COLO668 (cell line): ENCODE measurements around the gene RFTN1.
A peak's percentile ranks its signal among the peaks of the same experiment; 100 is the strongest.

Experiments used
- DNase-seq: peaks from one replicate; lab custom pipeline; 2025; ENCODE audit not compliant: unreplicated experiment; lab: John Stamatoyannopoulos, UW

The RFTN1 gene

DNA sequence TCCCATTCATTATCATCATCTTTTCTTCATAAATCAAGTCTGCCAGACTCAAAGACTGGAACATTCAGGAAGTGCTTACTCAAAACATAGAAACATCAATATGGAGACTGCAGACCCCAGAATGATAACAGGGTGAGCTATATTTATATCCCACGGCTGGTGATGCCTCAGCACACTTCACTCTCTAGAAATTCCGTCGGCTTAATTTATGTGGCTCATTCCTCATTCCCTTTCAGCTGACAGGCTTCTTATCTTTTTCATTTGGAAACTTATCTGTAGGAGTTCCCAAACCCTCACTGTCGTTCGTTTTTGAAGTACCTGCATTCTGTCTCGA is 45.5 kb downstream of the RFTN1 start:
- DNase-seq = no peak

DNA sequence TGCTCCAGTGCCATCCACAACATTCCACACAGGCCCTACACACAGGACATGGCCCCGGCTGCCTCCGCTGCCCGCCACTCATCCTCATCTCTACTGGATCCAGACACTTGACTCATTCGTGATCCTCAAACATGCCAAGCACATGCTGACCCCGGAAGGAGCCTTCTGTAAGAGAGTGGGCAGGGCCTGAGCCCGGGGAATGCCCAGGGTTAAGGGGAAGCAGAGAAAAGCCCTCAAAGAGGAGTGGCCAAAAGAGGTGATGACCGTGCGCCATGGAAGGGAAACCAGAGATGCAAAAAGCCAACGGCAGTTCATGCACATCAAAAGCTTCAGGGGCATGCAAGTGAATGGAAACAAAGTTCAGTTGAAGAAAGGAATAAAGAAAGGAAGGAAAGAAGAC is 46.1 kb downstream of the RFTN1 start:
- no peak for DNase-seq

DNA sequence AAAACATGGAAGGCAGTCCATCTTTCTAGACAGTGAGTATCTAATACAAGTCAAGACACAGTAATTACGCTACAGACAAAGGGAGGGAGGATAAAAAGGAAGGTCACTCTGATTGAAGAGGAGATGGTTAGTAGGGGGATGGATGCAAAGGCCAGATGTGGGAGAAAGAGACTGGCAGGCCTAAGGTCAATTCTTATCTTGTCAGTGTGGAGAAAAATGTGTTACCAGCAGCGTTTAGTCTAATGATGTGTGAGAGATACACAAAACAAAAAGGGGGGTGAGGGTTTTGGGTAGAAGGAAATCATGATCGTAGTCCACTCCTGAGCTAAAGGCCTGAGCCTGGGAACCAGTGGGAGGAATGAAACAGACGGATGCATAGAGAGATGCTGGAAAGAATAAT is 46.7 kb downstream of the RFTN1 start:
- no peak for DNase-seq

DNA sequence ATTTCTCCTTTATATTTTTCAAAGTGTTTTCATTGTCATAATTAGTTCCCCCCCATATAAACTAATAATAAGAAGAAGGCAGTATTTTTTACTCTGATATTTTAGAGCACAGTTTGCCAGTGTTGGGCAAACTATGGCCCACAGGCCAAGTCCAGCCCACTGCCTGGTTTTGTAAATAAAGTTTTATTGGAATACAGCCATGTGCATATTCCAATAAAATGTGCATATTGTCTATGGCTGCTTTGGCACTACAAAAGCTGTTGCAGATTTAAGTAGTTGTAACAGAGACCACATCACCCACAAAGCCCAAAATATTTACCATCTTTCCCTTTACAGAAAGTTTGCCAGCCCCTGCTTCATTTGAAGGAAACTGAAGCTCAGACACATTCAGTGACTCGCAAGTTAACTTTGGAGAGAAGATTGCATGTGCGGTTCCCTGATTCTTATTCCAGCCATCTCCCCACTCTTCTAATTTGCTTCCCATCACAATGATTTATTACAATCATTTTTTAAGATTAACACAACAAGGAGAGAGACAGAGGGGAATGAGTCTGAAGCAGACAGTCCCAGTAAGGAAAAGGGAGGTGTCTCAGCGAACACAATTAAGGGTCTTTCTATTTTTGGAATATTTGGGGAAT is 48.9 kb downstream of the RFTN1 start:
- DNase-seq = no peak

DNA sequence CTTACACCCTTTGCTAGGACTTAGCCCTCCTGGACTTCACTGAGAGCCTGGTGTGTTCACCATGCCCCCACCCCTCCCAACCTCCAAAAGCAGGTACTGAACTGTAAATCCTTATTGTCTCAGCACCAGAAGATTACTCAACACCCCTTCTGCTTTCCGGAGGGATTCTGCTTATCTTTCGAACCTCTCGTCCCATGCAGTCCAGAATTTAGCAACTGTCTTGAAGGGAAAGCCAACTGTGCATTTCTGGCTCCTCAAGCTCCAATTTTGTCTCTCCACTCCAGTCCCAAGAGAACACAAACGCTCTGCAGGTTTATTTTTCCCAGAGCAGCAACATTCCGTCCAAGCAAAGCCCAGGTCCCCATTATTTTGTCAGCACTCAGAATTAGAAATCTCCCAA is 49.6 kb downstream of the RFTN1 start:
- DNase-seq = no peak

DNA sequence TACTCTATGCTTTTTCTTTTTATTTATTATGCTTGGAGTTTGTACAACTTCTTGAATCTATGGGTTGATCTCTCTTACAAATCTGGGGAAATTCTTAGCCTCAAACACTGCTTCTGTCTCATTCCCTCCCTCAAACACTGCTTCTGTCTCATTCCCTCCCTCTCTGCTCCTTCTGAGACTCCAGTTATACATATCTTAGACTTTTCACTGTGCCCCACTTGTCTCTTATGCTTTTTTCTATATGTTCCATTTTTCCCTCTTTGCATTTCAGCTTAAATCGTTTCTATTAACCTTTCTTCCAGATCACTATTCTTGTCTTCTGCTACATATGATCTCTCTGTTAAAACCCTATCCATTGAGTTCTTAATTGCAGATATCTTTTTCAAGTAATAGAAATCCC is 50.4 kb downstream of the RFTN1 start:
- no peak for DNase-seq

DNA sequence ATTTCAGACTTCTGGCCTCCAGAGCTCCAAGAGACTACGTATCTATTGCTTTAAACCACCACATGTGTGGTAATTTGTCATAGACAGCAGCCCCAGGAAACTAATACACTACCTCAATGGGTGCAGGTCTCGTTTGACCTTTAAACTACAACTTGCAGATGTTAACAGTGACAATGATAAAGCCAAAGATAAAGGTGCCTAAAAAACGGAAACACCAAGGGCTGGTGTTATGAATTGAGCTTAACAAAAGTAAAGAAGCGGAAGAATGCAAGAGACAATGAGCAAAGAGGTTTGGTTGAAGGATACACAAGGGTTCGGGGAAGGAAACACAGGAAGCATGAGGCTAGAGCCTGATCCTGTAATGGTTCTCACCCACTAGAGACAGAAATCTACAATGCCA is 50.8 kb downstream of the RFTN1 start:
- DNase-seq = no peak

DNA sequence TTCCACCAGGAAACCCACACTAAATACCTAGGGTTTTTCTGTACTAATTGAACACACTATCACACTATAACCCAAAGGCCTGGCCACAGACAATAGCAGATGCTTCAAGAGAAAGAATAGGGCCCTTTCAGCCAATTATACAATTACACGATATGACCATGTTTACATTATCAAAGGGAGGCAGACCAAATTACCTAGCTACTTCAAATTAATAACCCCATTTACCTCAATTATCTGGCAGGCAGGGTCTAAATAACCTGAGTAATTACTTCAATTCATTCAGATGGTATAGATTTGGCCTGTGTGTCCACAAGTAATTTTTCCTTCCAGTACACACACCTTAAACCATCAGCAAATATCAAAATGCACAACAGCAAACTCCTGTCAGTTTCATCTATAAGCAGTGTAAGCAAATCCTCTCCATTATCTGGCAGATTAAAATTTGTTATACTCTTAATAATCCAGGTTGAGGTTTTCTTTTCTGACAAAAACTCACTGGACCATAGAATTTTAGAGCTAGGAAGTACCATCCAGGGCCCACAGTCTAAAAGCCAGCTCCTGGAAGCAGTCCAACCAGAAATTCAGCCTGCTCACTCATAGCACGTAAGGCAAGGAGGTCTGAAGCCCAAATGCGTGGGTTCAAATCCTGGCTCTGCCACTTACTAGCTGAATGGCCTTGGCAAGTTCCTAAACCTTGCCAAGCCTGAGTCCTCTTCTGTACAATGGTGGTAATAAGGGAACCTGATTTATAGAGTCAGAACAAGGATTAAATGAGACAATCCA is 51.8 kb downstream of the RFTN1 start:
- DNase-seq = peak; percentile 1

DNA sequence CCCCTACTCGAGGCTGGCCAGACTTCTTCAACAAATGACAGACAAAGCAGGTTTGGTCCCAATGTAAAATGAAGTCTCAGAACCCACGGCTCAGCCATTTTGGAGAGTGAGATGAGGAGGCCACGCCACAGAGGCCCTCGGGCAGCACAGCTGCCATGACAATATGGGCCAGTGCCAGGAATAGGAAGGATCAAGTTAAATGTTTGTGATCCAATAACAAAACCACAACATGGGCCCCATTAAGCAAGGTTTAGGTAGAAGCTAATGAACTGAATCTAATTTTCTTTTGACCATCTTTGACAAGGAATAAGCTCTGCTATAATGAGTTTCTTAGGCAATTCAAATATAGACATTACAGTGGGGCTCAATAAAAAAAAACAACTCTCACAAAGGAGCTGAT is 52.6 kb downstream of the RFTN1 start:
- peak; percentile 18 for DNase-seq

DNA sequence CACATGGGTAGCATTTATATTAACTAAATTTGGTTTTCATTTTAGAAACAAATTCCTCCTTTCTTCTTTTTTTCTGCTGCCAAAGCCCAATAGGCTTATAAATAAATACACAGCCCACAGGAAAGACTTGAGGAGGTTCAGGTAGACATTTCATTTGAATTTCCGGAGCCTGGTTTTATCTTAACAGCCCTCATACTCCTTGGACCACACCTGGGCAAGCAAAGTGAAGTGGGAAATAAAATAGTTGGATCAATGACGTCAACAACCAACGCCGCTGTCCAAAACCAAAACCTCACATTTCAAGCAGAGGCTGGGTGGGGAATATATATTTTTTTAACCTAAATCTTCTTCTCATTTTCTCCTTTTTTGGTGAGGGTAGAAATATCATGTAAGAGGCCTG is 53.2 kb downstream of the RFTN1 start:
- DNase-seq = no peak

DNA sequence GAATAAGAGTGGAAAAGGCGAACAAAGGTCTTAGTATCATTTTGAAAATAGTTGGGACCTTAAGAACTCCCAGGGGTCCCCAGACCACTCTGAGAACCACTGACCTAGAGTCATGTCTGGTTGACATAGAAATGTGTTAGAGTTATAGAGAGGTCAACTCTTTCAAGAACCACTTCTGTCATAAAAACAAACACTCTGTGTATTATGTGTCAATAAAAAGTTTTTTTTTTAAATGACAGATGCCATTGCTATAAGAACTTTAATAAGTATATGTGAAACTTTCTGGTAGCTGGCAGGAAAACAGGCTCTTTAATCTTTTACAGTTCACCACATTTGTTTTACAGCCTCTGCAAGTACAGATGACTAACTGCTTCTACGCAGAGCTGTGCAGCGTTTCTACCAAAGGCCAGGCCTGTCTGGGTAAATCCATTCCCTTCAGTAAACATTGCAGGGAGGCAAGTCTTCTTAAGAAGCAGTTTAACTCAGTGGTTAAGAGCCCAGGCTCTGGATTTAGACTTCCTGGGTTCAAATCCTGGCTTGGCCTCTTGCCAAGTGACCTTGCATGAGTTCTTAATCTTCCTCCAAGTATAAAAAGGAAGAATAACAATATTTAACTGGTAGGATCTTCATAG is 56.6 kb downstream of the RFTN1 start:
- DNase-seq = no peak

DNA sequence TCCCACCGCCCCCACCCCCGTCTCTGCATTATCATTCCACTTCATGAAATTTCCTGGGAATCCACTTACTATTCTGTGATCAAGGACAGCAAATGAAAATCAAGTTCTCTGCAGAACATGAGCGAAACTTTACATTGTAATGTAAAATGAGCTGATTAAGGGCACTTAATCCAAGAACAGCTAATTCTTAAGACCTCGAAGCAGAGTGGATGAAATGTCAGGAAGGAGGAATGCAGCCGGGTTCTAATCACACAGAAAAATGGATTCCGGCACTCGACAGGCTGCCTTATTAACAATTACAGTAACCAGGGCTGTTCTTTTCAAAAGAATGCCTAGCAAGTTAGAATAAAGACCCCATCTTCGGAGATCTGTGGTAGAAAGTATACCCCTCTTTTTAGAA is 57.5 kb downstream of the RFTN1 start:
- no peak for DNase-seq

DNA sequence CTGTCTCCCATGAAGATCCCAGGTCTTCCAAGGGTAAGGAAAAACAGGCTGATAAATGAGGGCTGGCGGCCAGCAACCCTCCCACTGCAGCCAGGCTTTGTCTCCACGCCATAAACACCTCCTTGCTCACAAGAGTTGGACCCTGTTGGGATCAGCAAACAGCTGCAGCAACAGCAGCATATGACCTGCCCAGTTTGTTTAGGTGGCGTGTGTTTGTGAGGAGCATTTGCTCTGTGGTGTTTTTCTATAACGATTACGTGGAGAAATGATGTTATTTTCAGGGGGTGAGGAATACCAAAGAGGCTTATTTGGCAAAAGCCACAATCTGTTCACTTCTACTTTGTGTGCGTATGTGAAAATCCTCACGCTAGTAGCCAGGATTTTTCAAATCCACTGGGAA is 58.5 kb downstream of the RFTN1 start:
- DNase-seq = no peak

DNA sequence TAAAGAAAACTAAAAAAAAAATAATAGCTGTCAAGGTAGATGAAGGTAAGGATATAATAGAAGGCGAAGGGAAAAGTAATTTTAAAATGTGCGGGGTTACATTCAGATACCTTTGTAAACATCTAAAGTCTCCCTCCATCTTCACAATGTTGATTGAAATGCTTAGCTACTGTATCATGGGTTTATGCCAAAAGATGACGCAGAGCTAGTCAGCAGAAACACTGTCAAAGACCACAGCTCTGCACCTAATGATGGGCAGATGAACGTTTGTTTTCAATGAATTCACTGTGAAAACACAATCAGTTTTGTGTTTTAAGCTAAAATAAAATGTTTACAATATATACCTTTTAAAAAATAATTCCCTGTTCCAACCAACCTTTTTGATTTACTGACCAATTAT is 61.2 kb downstream of the RFTN1 start:
- DNase-seq = no peak

DNA sequence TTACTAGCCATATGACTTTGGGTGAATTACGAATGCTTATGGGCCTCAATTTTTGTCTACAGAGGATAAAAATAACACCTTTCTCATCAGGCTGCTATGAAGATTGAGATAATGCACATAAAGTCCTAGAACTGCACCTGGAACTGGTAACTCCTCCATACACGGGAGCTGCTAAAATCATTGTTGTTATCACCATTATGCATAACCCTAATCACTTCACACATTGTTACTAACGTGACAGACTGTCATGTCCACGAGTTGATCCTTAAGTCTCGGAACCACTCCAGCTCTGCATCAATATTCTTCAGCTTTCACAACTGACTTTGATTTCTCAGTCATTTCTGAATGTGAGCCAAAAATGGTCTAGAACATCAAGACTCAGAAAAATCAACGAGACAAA is 64.1 kb downstream of the RFTN1 start:
- no peak for DNase-seq

DNA sequence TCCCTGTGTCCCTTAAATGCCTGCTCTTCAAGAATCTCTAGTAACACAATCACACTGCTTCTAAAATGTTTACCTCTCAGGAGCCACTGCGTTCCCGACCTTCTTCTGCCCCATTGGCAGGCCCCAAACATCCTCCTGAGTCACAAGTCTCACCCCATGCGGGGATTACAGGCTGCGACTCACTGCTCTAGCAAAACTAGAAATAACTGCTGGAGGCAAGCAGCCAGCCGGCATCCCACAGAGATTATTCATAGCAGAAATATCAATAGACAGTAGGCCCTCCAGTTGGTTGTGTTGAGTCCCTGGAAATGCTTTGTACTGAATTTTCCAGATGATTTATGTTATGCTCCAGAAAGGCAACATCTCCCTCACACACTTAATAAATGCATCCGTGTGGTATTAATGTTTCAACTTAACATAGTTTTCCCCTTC is 64.8 kb downstream of the RFTN1 start:
- DNase-seq = no peak

DNA sequence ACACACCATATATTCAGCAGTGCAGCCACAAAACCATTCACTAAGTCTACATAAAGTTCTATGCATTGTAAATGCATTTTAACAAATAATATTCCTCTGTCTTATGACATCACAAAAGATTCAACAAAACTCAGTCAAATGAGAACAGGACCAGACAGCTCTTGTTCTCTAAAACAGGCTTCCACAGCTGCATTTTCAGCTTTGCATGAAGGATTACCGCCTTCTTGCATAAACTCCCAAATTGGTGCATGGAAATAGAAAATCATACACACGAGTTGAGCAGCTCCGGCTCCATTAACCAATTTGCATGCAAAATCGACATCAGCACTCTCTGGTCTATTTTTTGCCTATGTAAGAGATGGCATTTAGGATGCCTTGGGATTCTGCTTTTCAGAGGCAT is 66.4 kb downstream of the RFTN1 start:
- no peak for DNase-seq

DNA sequence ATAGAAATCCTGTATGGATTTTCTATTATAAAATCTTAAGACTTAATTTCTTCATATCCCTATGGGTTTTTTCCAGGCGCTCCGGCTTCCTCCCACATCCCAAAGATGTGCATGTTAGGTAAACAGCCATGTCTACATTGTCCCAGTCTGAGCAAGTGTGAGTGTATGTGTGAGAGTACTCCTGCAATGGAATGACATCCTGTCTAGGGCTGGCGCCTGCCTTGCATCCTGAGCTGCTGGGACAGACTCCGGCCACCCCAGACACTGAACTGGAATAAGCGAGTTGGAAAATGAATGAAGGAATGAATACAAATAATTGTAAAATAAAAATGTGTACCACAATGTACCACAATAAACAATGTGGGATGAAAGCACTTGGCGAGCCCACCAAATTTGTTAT is 69.2 kb downstream of the RFTN1 start:
- DNase-seq = no peak

DNA sequence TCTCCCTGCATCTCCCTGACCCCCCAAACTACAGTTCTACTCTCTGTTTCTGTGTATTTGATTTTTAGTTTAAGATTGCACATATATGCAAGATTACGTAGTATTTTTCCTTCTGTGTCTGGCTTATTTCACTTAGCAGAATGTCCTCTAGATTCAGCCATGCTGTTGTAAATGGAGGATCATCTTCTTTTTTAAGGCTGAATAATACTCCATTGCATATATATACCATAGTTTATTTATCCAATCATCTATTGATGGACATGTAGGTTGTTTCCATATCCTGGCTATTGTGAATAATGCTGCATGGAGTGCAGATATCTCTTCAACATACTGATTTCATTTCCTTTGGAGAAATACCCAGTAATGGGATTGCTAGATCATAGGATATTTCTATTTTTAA is 70.8 kb downstream of the RFTN1 start:
- DNase-seq = no peak

DNA sequence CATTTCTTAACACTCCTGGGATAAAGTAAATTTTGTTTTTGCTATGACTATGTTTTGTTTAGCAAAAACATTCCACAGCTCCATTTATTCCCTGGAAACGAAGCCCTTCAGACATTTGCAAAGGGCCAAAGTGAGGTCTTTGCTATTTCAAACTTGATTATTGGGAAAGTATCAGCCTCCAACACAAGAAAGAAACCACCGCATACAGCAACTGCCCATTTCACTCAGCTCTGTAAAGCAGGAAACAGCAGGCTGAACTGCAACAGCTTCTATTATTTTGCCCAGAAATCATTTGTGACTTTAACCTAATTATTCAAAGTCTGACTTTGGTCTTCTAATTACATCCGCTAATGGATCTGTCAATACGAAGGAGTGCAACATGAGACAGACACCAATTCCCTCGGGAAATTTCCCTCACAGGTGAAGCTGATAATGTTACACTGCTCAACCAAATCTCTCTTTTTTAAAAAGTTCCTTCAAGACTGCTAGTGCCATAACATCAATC is 72.1 kb downstream of the RFTN1 start:
- DNase-seq = peak; percentile 3

DNA sequence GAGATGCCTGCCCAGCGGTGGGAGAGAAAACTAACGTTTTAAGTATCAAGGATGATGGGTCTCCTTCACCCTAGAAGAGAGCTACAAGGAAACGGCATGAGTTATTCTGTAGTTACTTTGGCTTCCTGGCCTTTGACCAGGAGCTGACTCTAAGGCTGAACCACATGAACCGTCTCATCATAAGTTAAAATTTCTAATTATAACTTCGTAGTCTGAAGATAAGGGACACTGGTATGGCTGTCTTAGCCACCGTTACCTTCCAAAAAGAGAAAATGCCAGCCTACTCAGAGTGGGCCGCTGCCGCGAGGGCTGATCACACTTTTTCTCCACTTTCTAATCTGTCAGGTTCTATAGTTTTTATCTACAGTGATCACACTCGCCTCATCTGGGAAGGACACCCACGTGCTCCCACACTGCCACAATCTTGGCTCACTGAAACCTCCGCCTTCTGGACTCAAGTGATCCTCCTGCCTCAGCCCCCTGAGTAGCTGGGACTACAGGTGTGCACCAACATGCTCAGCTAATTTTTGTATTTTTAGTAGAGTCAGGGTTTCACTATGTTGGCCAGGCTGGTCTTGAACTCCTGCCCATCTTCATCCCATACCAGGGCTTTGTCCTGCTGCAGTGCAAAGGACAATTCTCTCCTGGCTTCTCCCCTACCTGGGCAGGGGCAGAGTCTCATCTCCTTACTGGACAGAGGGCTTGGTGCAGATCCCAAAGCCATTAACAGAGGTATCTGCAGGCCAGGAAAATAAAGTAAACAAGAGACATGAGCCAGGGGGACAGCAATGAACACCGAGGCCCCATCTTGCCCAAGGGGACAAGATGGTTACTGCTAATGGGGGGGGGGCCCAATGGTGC is 73.4 kb downstream of the RFTN1 start:
- no peak for DNase-seq
